Effector memory CD8-positive, alpha-beta T cell (primary cell): ENCODE results near the gene PTPRK.

Experiments used
- ATAC-seq: fragments of 150-1000 bp; cut with Tn5 transposase; replicated peaks from 2 replicates; pipeline ENCODE4 v1.10.0; 2021; ENCODE audit warnings: mild to moderate bottlenecking, moderate library complexity
- DNase-seq, 3 experiments: peaks; one replicate each; pipeline ENCODE4 v3.0.0; 2021
- H3K27ac Mint-ChIP-seq, 2 donors: one replicate each; pipeline ENCODE4 v1.8.0; 2022; ENCODE audit warnings: mild to moderate bottlenecking in 2 of 2, mixed read lengths in 2 of 2, moderate library complexity in 2 of 2
- H3K27me3 Mint-ChIP-seq, 2 donors: one replicate each; pipeline ENCODE4 v1.8.0; 2022; ENCODE audit warnings: mixed read lengths in 2 of 2
- H3K36me3 Mint-ChIP-seq: one replicate; pipeline ENCODE4 v1.8.0; 2022; ENCODE audit warnings: mild to moderate bottlenecking, moderate library complexity, mixed read lengths; ENCODE audit not compliant: insufficient read depth
- H3K4me1 Mint-ChIP-seq, 2 donors: one replicate each; pipeline ENCODE4 v1.8.0; 2022; ENCODE audit warnings: low read depth in 2 of 2, mixed read lengths in 2 of 2
- H3K4me3 Mint-ChIP-seq, 2 donors: one replicate each; pipeline ENCODE4 v1.8.0; 2022; ENCODE audit warnings: mild to moderate bottlenecking in 2 of 2, mixed read lengths in 2 of 2, moderate library complexity in 2 of 2
- H3K9me3 Mint-ChIP-seq, 2 donors: one replicate each; pipeline ENCODE4 v1.8.0; 2022; ENCODE audit warnings: mixed read lengths in 2 of 2

PTPRK gene

DNA sequence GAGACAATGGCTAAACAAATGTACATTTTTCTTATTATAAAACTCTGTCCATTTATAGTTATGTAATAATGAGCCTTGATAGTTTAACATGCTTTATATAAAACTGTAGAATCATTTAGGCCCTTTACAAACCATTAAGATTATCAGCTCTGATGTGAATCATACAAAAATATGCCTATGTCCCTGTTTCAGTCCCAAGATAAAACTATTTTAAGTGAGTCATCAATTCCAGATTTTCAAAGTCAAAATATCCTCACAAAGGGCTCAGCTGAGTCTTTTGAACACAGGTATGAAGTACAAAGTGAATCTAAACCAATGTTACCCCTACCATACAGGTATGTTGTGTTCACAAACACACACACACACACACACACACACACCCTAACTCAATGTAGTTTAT is 88.0 kb downstream of the PTPRK start:
- no peak for DNase-seq
- Mint-ChIP-seq H3K27ac (no peak overlapping the region), H3K4me1 (no peaks in the 10 kb centered on the region), H3K27me3 (peaks cover 0 to 17% of the 10 kb centered on the region in 2 donors), H3K4me3 (no peak overlapping the region), H3K36me3 (no peaks in the 10 kb centered on the region), H3K9me3 (no peaks in the 10 kb centered on the region)
- ATAC-seq: no peak

DNA sequence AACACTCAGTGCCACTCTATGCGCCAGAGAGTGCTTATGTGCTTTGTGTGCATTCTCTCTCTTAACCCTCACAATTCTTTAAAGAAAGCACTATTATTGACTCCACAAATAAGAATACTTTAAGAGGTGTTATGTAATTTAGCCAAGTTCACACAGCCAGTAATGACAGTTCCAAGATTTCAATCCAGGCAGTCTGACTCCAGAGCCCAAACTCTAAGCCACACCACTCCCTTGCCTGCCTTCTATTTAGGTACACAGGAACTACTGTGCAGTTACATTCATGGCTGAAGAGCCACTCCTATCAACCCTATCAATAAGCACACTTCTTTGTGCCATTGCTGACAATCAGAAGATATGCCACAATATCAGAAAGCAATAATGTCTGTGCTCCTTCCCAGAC is 93.3 kb downstream of the PTPRK start:
- no peaks in the 10 kb centered on the region for H3K27me3 Mint-ChIP-seq
- no peak overlapping the region for H3K27ac Mint-ChIP-seq

DNA sequence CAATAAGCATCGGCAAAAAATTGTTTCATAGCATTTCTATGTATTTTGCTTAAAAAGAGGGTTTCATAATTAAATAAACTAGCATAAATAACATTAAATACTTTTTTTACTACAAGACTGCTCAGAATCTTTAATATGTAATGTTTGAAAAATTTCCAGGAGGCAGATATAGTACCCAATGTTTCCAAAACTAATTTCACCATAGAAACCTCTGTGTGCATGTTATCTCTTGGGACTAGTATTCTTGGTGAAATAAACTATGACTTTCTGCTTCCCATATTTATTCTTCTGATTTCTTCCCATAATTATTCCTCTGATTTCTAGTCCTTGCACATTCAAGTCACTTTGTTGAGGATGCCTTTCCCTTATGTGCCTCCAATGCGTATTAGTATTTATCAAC is 94.5 kb downstream of the PTPRK start:
- no peaks in the 10 kb centered on the region for H3K4me1 Mint-ChIP-seq
- no peak overlapping the region for H3K27ac Mint-ChIP-seq
- no peak overlapping the region for H3K4me3 Mint-ChIP-seq
- ATAC-seq (no peak), DNase-seq (no peak)
- no peaks in the 10 kb centered on the region for H3K9me3 Mint-ChIP-seq
- H3K27me3 Mint-ChIP-seq: no peaks in the 10 kb centered on the region
- H3K36me3 Mint-ChIP-seq: no peaks in the 10 kb centered on the region

More for the DNA sequence above, 93.3 kb downstream of the PTPRK start:
- no peak for ATAC-seq
- H3K36me3 Mint-ChIP-seq: no peaks in the 10 kb centered on the region
- no peak for DNase-seq
- no peaks in the 10 kb centered on the region for H3K4me1 Mint-ChIP-seq
- H3K4me3 Mint-ChIP-seq: no peak overlapping the region
- H3K9me3 Mint-ChIP-seq: no peaks in the 10 kb centered on the region

DNA sequence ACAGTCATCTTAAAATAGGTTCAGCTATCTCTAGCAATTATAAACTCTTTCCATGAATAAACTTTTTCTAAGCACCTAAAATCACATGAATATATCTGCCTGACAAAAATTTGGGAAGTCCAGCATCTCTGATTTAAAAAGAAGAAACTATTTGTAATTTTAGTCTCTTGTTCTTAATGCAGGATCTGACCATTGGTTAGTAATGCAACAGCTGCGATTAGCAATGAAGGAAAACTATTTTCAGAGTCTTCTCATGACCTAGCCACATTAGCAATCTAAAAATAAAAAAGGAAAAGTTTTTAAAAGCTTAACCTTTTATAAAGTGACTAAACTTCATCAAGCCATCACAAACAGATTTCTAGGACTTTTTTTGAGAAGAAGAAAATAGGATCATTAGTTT is 97.5 kb downstream of the PTPRK start:
- ATAC-seq: no peak
- Mint-ChIP-seq H3K27ac (no peak overlapping the region), H3K36me3 (no peaks in the 10 kb centered on the region), H3K4me1 (no peaks in the 10 kb centered on the region), H3K27me3 (no peaks in the 10 kb centered on the region), H3K9me3 (peaks cover 0 to 2% of the 10 kb centered on the region in 2 donors), H3K4me3 (no peak overlapping the region)
- DNase-seq: no peak

- Mint-ChIP-seq H3K9me3 (peaks cover 0 to 2% of the 10 kb centered on the region in 2 donors), H3K4me1 (no peaks in the 10 kb centered on the region)
Observed at GRCh38 chr6:128422200-128422599, 98.2 kb downstream of the PTPRK start.

GRCh38 chr6:128421788-128422187 is 98.6 kb downstream of the PTPRK start:
- Mint-ChIP-seq H3K4me1 (no peaks in the 10 kb centered on the region), H3K4me3 (no peak overlapping the region), H3K36me3 (no peaks in the 10 kb centered on the region), H3K9me3 (peaks cover 0 to 2% of the 10 kb centered on the region in 2 donors), H3K27ac (no peak overlapping the region), H3K27me3 (no peaks in the 10 kb centered on the region)
- DNase-seq (no peak), ATAC-seq (no peak)

More at GRCh38 chr6:128422200-128422599, 98.2 kb downstream of the PTPRK start:
- DNase-seq (no peak), ATAC-seq (no peak)
- no peaks in the 10 kb centered on the region for H3K27me3 Mint-ChIP-seq
- no peak overlapping the region for H3K4me3 Mint-ChIP-seq
- no peaks in the 10 kb centered on the region for H3K36me3 Mint-ChIP-seq
- no peak overlapping the region for H3K27ac Mint-ChIP-seq

DNA sequence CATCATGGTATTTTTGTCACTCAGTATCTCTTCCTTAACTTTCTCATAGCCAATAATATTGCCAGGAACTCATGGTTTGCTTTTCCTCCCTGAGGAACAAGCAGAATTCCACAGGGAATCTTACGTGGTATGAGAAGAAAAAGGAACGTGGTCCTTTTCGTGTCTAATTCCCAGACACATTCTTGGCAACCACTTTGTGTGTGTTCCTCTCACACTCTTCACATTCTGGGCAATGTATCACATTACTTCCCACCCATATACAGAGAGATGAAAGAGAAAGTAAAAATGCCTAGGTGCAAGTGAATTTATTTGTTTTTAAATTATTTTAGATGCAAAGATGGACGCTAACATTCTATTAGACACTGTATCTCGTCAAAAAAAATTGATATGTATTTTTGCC is 102.7 kb downstream of the PTPRK start:
- Mint-ChIP-seq H3K4me3 (no peak overlapping the region), H3K4me1 (no peaks in the 10 kb centered on the region), H3K27ac (no peak overlapping the region), H3K27me3 (no peaks in the 10 kb centered on the region), H3K36me3 (no peaks in the 10 kb centered on the region), H3K9me3 (peaks cover 0 to 2% of the 10 kb centered on the region in 2 donors)
- DNase-seq: no peak
- no peak for ATAC-seq

DNA sequence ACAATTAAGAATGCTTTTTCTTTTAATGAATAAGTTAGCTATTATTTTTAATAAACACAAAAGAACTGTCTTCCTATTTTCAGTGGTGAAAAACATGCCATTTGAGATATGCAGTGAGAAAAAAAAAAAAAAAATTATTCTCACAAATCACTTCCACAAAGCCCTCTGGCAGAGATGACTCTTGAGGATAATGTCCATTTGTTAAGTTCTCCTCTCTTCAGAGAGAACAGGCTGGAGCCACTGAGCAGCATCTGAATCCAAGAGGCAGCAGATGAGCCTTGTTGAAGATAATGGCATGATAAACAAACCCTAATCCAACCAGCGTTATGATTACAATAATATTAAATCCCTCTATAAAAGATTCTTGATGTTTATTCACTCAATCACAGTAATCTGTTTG is 105.0 kb downstream of the PTPRK start:
- Mint-ChIP-seq H3K27me3 (no peaks in the 10 kb centered on the region), H3K4me3 (no peak overlapping the region), H3K27ac (no peak overlapping the region), H3K9me3 (peaks cover 0 to 2% of the 10 kb centered on the region in 2 donors), H3K36me3 (peaks cover 3% of the 10 kb centered on the region), H3K4me1 (no peaks in the 10 kb centered on the region)
- DNase-seq (no peak), ATAC-seq (no peak)

GRCh38 chr6:128414943-128415342 is 105.5 kb downstream of the PTPRK start:
- H3K4me1 Mint-ChIP-seq: no peaks in the 10 kb centered on the region
- H3K4me3 Mint-ChIP-seq: no peak overlapping the region
- no peak for ATAC-seq
- H3K36me3 Mint-ChIP-seq: peaks cover 3% of the 10 kb centered on the region
- H3K27ac Mint-ChIP-seq: no peak overlapping the region
- DNase-seq: no peak
- peaks cover 0 to 2% of the 10 kb centered on the region in 2 donors for H3K9me3 Mint-ChIP-seq
- no peaks in the 10 kb centered on the region for H3K27me3 Mint-ChIP-seq

DNA sequence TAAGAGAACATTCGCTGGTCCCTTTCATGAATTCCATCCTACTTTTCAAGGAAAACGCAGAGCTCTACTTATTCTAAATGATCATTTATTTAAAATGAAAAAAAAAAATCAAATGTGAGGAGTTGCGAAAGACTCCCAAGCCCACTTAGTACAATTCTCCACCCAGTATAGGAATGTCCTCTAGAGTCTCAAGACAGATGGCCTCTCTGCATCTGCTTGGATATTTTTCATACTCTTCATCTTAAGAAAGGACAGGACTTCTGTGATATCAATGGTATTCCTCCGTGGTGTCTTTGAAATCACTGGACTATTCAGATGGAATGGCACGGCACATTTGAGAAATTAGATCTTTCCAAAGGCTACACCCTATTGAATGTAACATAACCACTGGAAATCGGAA is 107.1 kb downstream of the PTPRK start:
- Mint-ChIP-seq H3K36me3 (peaks cover 3% of the 10 kb centered on the region), H3K27me3 (no peaks in the 10 kb centered on the region), H3K4me3 (no peak overlapping the region), H3K27ac (no peak overlapping the region), H3K9me3 (no peaks in the 10 kb centered on the region), H3K4me1 (no peaks in the 10 kb centered on the region)
- DNase-seq (no peak), ATAC-seq (no peak)

DNA sequence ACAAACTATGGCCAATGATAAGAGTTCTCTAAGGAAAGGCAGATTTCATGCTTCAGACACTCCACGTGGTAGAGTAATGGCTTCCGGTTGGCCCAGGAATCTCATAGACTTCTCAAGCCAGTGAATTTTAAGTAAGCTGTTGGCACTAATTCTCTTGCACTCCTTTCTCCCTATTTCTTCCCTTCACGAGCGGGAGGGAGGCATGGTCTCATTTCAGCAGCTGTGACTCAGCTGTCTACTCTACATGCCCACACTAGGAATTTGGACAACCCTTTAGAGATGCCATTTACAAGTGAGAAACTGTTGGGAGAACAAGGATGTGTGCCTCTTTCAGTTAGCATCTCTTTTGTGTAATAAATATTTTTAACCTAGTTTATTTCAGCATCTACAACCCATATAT is 107.7 kb downstream of the PTPRK start:
- no peaks in the 10 kb centered on the region for H3K27me3 Mint-ChIP-seq
- DNase-seq (no peak), ATAC-seq (no peak)
- no peak overlapping the region for H3K27ac Mint-ChIP-seq
- H3K36me3 Mint-ChIP-seq: peaks cover 3% of the 10 kb centered on the region
- no peaks in the 10 kb centered on the region for H3K4me1 Mint-ChIP-seq
- no peak overlapping the region for H3K4me3 Mint-ChIP-seq
- no peaks in the 10 kb centered on the region for H3K9me3 Mint-ChIP-seq

DNA sequence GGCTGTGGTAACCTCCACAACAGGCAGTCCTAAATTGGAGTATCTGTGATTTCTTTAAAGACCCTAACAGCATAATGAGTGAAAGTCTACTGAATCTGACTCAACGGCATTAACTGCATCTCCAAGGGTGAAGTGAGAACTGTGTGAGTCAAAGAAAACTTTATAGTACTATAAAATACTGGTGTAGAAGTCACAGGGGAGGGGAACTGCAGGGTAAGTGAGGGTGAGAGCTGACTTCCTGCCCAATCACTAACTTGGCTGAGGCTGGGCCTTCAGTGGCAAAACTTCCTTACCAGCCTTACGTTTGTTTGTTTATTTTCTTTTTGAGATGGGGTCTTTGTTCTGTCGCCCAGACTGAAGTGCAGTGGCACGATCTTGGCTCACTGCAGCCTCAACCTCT is 109.8 kb downstream of the PTPRK start:
- ATAC-seq (no peak), DNase-seq (no peak)
- Mint-ChIP-seq H3K27me3 (no peaks in the 10 kb centered on the region), H3K36me3 (peaks cover 3% of the 10 kb centered on the region), H3K9me3 (no peaks in the 10 kb centered on the region), H3K27ac (no peak overlapping the region), H3K4me3 (no peak overlapping the region), H3K4me1 (no peaks in the 10 kb centered on the region)

DNA sequence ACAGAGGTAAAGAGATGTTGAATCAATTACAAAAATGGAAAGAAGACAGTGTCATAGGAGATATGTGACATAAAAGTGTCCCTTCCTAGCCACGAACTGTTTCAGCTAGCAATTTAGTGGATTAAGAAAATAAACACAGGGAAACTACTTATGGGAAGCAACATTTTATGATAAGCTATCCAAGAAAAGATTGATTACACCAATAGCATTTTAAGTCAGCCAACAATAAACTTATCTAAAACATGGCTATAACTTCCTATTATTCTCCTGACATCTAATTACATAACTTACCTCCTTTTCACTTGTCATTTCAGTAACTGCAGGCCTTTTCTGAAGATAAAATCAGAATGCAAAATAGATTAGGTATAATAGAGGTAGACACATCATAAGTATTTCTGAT is 111.4 kb downstream of the PTPRK start:
- no peaks in the 10 kb centered on the region for H3K27me3 Mint-ChIP-seq
- DNase-seq: no peak
- no peak overlapping the region for H3K27ac Mint-ChIP-seq
- peaks cover 3% of the 10 kb centered on the region for H3K36me3 Mint-ChIP-seq
- no peak for ATAC-seq
- no peaks in the 10 kb centered on the region for H3K4me1 Mint-ChIP-seq
- H3K9me3 Mint-ChIP-seq: no peaks in the 10 kb centered on the region
- no peak overlapping the region for H3K4me3 Mint-ChIP-seq

GRCh38 chr6:128406453-128406852 is 113.9 kb downstream of the PTPRK start:
- no peak for ATAC-seq
- Mint-ChIP-seq H3K4me1 (no peaks in the 10 kb centered on the region), H3K36me3 (peaks cover 3% of the 10 kb centered on the region), H3K27ac (no peak overlapping the region), H3K9me3 (no peaks in the 10 kb centered on the region), H3K27me3 (no peaks in the 10 kb centered on the region), H3K4me3 (no peak overlapping the region)
- DNase-seq: no peak
